Limb (tissue), 2 donors: ENCODE measurements around the gene RGS4.
"Not testable (repeated sequence)": the region's sequence is repeated elsewhere in the genome, so short reads cannot be mapped to it uniquely, and the experiment has no call there.

Experiments used
- DNase-seq, 2 donors: peaks; one replicate each; pipeline ENCODE4 v3.0.0-alpha.2; 2016; ENCODE audit errors: extremely low spot score in 2 of 2

RGS4 gene

GRCh38 chr1:163068716-163069115 lies 445 bp upstream of the RGS4 start:
- DNase-seq, result no peak

GRCh38 chr1:163069655-163070277 lies 605 bp downstream of the RGS4 start:
- DNase-seq, result no peak

- peak; percentile 40 to 67 for DNase-seq
Measured at GRCh38 chr1:163071405-163072255, 2.5 kb downstream of the RGS4 start.

GRCh38 chr1:163072658-163073057 lies 3.5 kb downstream of the RGS4 start:
- DNase-seq, result no peak

- no peak for DNase-seq
Measured at GRCh38 chr1:163074004-163074403, 4.8 kb downstream of the RGS4 start.

GRCh38 chr1:163074716-163075284 lies 5.6 kb downstream of the RGS4 start:
- DNase-seq, result no peak

- DNase-seq, result no peak
Measured at GRCh38 chr1:163076044-163076443, 6.9 kb downstream of the RGS4 start.

- no peak for DNase-seq
Measured at GRCh38 chr1:163076446-163076845, 7.3 kb downstream of the RGS4 start.

GRCh38 chr1:163076981-163077761 lies 8.0 kb downstream of the RGS4 start:
- DNase-seq, result no peak

GRCh38 chr1:163082971-163083370 lies 13.8 kb downstream of the RGS4 start:
- no peak for DNase-seq

GRCh38 chr1:163083690-163084089 lies 14.5 kb downstream of the RGS4 start:
- no peak for DNase-seq

GRCh38 chr1:163084330-163084729 lies 15.2 kb downstream of the RGS4 start:
- DNase-seq, result no peak

- DNase-seq, result no peak
Measured at GRCh38 chr1:163085041-163085903, 16.1 kb downstream of the RGS4 start.

- no peak for DNase-seq
Measured at GRCh38 chr1:163085904-163086268, 16.7 kb downstream of the RGS4 start.

GRCh38 chr1:163089117-163089516 lies 20.0 kb downstream of the RGS4 start:
- not testable (repeated sequence) for DNase-seq

- no peak for DNase-seq
Measured at GRCh38 chr1:163090321-163090945, 21.3 kb downstream of the RGS4 start.

- DNase-seq, result no peak
Measured at GRCh38 chr1:163093169-163093568, 24.0 kb downstream of the RGS4 start.

GRCh38 chr1:163093579-163093978 lies 24.4 kb downstream of the RGS4 start:
- no peak for DNase-seq

- no peak for DNase-seq
Measured at GRCh38 chr1:163094182-163094581, 25.0 kb downstream of the RGS4 start.

- DNase-seq, result no peak
Measured at GRCh38 chr1:163094589-163094988, 25.4 kb downstream of the RGS4 start.
